Measurements from ENCODE around the gene SHOC2.

The SHOC2 gene

GRCh38 chr10:110883924-110884323 is 35.5 kb upstream of the SHOC2 start:
- Histone ChIP-seq H3K4me3 (ENCODE audit: low read depth, low read length) (no peak overlapping the region), H3K27ac (ENCODE audit: low read depth, low read length) (no peak overlapping the region), H3K27me3 (ENCODE audit: insufficient read depth, low read length) (no peaks in the 10 kb centered on the region), H3K4me1 (ENCODE audit: control insufficient read depth in 1 of 2, insufficient read depth in 2 of 2, low read length in 2 of 2) (no peaks in the 10 kb centered on the region), H2BK120ac (ENCODE audit: insufficient read depth, low read length, poor library complexity) (no peak overlapping the region), H3K18ac (ENCODE audit: low read length) (no peak overlapping the region), H3K79me2 (ENCODE audit: control insufficient read depth, insufficient read depth, low read length, poor library complexity) (no peaks in the 10 kb centered on the region), H3K9me3 (ENCODE audit: insufficient read depth, low read depth, low read length) (no peaks in the 10 kb centered on the region), H3K23ac (ENCODE audit: low read length) (no peak overlapping the region), H2AFZ (ENCODE audit: insufficient read depth, low read length, poor library complexity) (no peak overlapping the region), H3K14ac (ENCODE audit: low read length) (no peak overlapping the region), H3K36me3 (ENCODE audit: control insufficient read depth in 1 of 2, insufficient read depth in 2 of 2, low read length in 2 of 2) (peaks cover 2 to 10% of the 10 kb centered on the region in 2 experiments), H3K79me1 (ENCODE audit: low read length) (no peaks in the 10 kb centered on the region), H2AK5ac (ENCODE audit: low read length) (no peak overlapping the region), H2BK12ac (ENCODE audit: low read length) (no peak overlapping the region), H3K9ac (ENCODE audit: low read length) (no peak overlapping the region), H3K4me2 (ENCODE audit: low read length) (no peak overlapping the region), H2BK5ac (ENCODE audit: low read depth, low read length, poor library complexity) (no peak overlapping the region), H4K12ac (ENCODE audit: low read depth, low read length) (no peak overlapping the region), H3K4ac (ENCODE audit: low read depth, low read length) (no peak overlapping the region), H4K91ac (ENCODE audit: low read depth, low read length) (no peak overlapping the region), H4K8ac (ENCODE audit: low read depth, low read length) (no peak overlapping the region)
- no peak for DNase-seq
- no CpG with 5 or more reads among the region's 10 CpGs for WGBS (ENCODE audit: extremely low coverage, insufficient coverage, insufficient read length)

- H3K27me3 ChIP-seq (ENCODE audit: insufficient read depth, low read length), result no peaks in the 10 kb centered on the region
- no peak overlapping the region for H4K91ac ChIP-seq (ENCODE audit: low read depth, low read length)
- no peak overlapping the region for H3K4ac ChIP-seq (ENCODE audit: low read depth, low read length)
- no peak overlapping the region for H3K14ac ChIP-seq (ENCODE audit: low read length)
- H3K9me3 ChIP-seq (ENCODE audit: insufficient read depth, low read depth, low read length), result no peaks in the 10 kb centered on the region
- H3K4me2 ChIP-seq (ENCODE audit: low read length), result no peak overlapping the region
- H4K12ac ChIP-seq (ENCODE audit: low read depth, low read length), result no peak overlapping the region
- no peaks in the 10 kb centered on the region for H3K79me1 ChIP-seq (ENCODE audit: low read length)
- no peak overlapping the region for H2BK12ac ChIP-seq (ENCODE audit: low read length)
- H3K9ac ChIP-seq (ENCODE audit: low read length), result no peak overlapping the region
- DNase-seq, result no peak
- H3K36me3 ChIP-seq (ENCODE audit: control insufficient read depth in 1 of 2, insufficient read depth in 2 of 2, low read length in 2 of 2), result peaks cover 2 to 10% of the 10 kb centered on the region in 2 experiments
- H2AK5ac ChIP-seq (ENCODE audit: low read length), result no peak overlapping the region
- H2AFZ ChIP-seq (ENCODE audit: insufficient read depth, low read length, poor library complexity), result no peak overlapping the region
- H3K4me1 ChIP-seq (ENCODE audit: control insufficient read depth in 1 of 2, insufficient read depth in 2 of 2, low read length in 2 of 2), result no peaks in the 10 kb centered on the region
- H3K79me2 ChIP-seq (ENCODE audit: control insufficient read depth, insufficient read depth, low read length, poor library complexity), result no peaks in the 10 kb centered on the region
- no peak overlapping the region for H3K4me3 ChIP-seq (ENCODE audit: low read depth, low read length)
- H2BK5ac ChIP-seq (ENCODE audit: low read depth, low read length, poor library complexity), result no peak overlapping the region
- no peak overlapping the region for H3K27ac ChIP-seq (ENCODE audit: low read depth, low read length)
- no peak overlapping the region for H2BK120ac ChIP-seq (ENCODE audit: insufficient read depth, low read length, poor library complexity)
- no peak overlapping the region for H3K23ac ChIP-seq (ENCODE audit: low read length)
- no peak overlapping the region for H3K18ac ChIP-seq (ENCODE audit: low read length)
- no peak overlapping the region for H4K8ac ChIP-seq (ENCODE audit: low read depth, low read length)
- 100% methylated on average over 2 of the region's 5 CpGs for WGBS (ENCODE audit: extremely low coverage, insufficient coverage, insufficient read length)
Observed at GRCh38 chr10:110885932-110886674, 33.3 kb upstream of the SHOC2 start.

GRCh38 chr10:110887560-110887959 is 31.8 kb upstream of the SHOC2 start:
- no peaks in the 10 kb centered on the region for H3K79me2 ChIP-seq (ENCODE audit: control insufficient read depth, insufficient read depth, low read length, poor library complexity)
- H3K27ac ChIP-seq (ENCODE audit: low read depth, low read length), result no peak overlapping the region
- peaks cover 0 to 7% of the 10 kb centered on the region in 2 experiments for H3K36me3 ChIP-seq (ENCODE audit: control insufficient read depth in 1 of 2, insufficient read depth in 2 of 2, low read length in 2 of 2)
- no peak overlapping the region for H4K8ac ChIP-seq (ENCODE audit: low read depth, low read length)
- no peak overlapping the region for H3K9ac ChIP-seq (ENCODE audit: low read length)
- no peak overlapping the region for H4K91ac ChIP-seq (ENCODE audit: low read depth, low read length)
- no peak overlapping the region for H3K4me3 ChIP-seq (ENCODE audit: low read depth, low read length)
- no peak overlapping the region for H2BK5ac ChIP-seq (ENCODE audit: low read depth, low read length, poor library complexity)
- H2BK120ac ChIP-seq (ENCODE audit: insufficient read depth, low read length, poor library complexity), result no peak overlapping the region
- no peak overlapping the region for H3K4ac ChIP-seq (ENCODE audit: low read depth, low read length)
- no peaks in the 10 kb centered on the region for H3K27me3 ChIP-seq (ENCODE audit: insufficient read depth, low read length)
- no peak overlapping the region for H4K12ac ChIP-seq (ENCODE audit: low read depth, low read length)
- H3K4me1 ChIP-seq (ENCODE audit: control insufficient read depth in 1 of 2, insufficient read depth in 2 of 2, low read length in 2 of 2), result no peaks in the 10 kb centered on the region
- H3K79me1 ChIP-seq (ENCODE audit: low read length), result no peaks in the 10 kb centered on the region
- no peak overlapping the region for H3K4me2 ChIP-seq (ENCODE audit: low read length)
- no peak overlapping the region for H3K18ac ChIP-seq (ENCODE audit: low read length)
- H2AFZ ChIP-seq (ENCODE audit: insufficient read depth, low read length, poor library complexity), result no peak overlapping the region
- H3K14ac ChIP-seq (ENCODE audit: low read length), result no peak overlapping the region
- DNase-seq, result no peak
- no peak overlapping the region for H2BK12ac ChIP-seq (ENCODE audit: low read length)
- no peak overlapping the region for H2AK5ac ChIP-seq (ENCODE audit: low read length)
- no CpG with 5 or more reads among the region's 1 CpG for WGBS (ENCODE audit: extremely low coverage, insufficient coverage, insufficient read length)
- no peaks in the 10 kb centered on the region for H3K9me3 ChIP-seq (ENCODE audit: insufficient read depth, low read depth, low read length)
- H3K23ac ChIP-seq (ENCODE audit: low read length), result no peak overlapping the region

- H3K9me3 ChIP-seq (ENCODE audit: insufficient read depth, low read depth, low read length), result no peaks in the 10 kb centered on the region
- no peak overlapping the region for H2BK12ac ChIP-seq (ENCODE audit: low read length)
- no peak overlapping the region for H3K14ac ChIP-seq (ENCODE audit: low read length)
- no peak overlapping the region for H4K12ac ChIP-seq (ENCODE audit: low read depth, low read length)
- WGBS (ENCODE audit: extremely low coverage, insufficient coverage, insufficient read length), result no CpG with 5 or more reads among the region's 3 CpGs
- H3K9ac ChIP-seq (ENCODE audit: low read length), result no peak overlapping the region
- no peaks in the 10 kb centered on the region for H3K79me2 ChIP-seq (ENCODE audit: control insufficient read depth, insufficient read depth, low read length, poor library complexity)
- no peak overlapping the region for H2BK5ac ChIP-seq (ENCODE audit: low read depth, low read length, poor library complexity)
- no peak for DNase-seq
- H3K27me3 ChIP-seq (ENCODE audit: insufficient read depth, low read length), result no peaks in the 10 kb centered on the region
- H3K4me2 ChIP-seq (ENCODE audit: low read length), result no peak overlapping the region
- H3K4ac ChIP-seq (ENCODE audit: low read depth, low read length), result no peak overlapping the region
- H3K27ac ChIP-seq (ENCODE audit: low read depth, low read length), result no peak overlapping the region
- H2AFZ ChIP-seq (ENCODE audit: insufficient read depth, low read length, poor library complexity), result no peak overlapping the region
- no peaks in the 10 kb centered on the region for H3K79me1 ChIP-seq (ENCODE audit: low read length)
- H2AK5ac ChIP-seq (ENCODE audit: low read length), result no peak overlapping the region
- peaks cover 0 to 7% of the 10 kb centered on the region in 2 experiments for H3K36me3 ChIP-seq (ENCODE audit: control insufficient read depth in 1 of 2, insufficient read depth in 2 of 2, low read length in 2 of 2)
- no peak overlapping the region for H4K8ac ChIP-seq (ENCODE audit: low read depth, low read length)
- H3K23ac ChIP-seq (ENCODE audit: low read length), result no peak overlapping the region
- H2BK120ac ChIP-seq (ENCODE audit: insufficient read depth, low read length, poor library complexity), result no peak overlapping the region
- no peak overlapping the region for H4K91ac ChIP-seq (ENCODE audit: low read depth, low read length)
- no peak overlapping the region for H3K4me3 ChIP-seq (ENCODE audit: low read depth, low read length)
- no peak overlapping the region for H3K18ac ChIP-seq (ENCODE audit: low read length)
- H3K4me1 ChIP-seq (ENCODE audit: control insufficient read depth in 1 of 2, insufficient read depth in 2 of 2, low read length in 2 of 2), result no peaks in the 10 kb centered on the region
Observed at GRCh38 chr10:110892602-110893288, 26.7 kb upstream of the SHOC2 start.
